Right atrium auricular region (tissue), 2 donors: ENCODE measurements around the gene THY1. TPM values are rescaled to one million over a fixed set of nuclear protein-coding genes. Genes with fewer than 3 reads are reported as not detected.

Experiments used
- DNase-seq: peaks from one replicate; pipeline ENCODE4 v3.0.0-alpha.2; 2019; ENCODE audit warnings: low spot score
- H3K27ac ChIP-seq, 2 donors: fragments of 200-600 bp; sonication (generic); 1 replicate in 1 of 2; 2 replicates in 1 of 2; pipeline ENCODE4 v1.5.1; 2016 to 2019
- H3K27me3 ChIP-seq, 2 donors: fragments of 200-600 bp; sonication (generic); one replicate each; pipeline versions ENCODE4 v1.5.1 to v1.6.0; 2017 to 2019
- H3K36me3 ChIP-seq: fragments of 200-600 bp; sonication (generic); one replicate; pipeline ENCODE4 v1.5.1; 2016
- H3K4me1 ChIP-seq, 2 donors: fragments of 200-600 bp; sonication (generic); one replicate each; pipeline versions ENCODE4 v1.5.1 to v1.6.0; 2017 to 2019
- H3K4me3 ChIP-seq, 2 donors: fragments of 200-600 bp; sonication (generic); 1 replicate in 1 of 2; 2 replicates in 1 of 2; pipeline ENCODE4 v1.5.1; 2017 to 2019; ENCODE audit warnings: mild to moderate bottlenecking in 1 of 2, moderate library complexity in 1 of 2
- H3K9me3 ChIP-seq, 2 donors: fragments of 200-600 bp; sonication (generic); one replicate each; pipeline ENCODE4 v1.5.1; 2019
- total RNA-seq, 2 donors: library from RNA; depleted of rRNA; stranded (reverse); fragments of >200 nt; gene quantifications; one replicate each; pipeline ENCODE4 v1.1.0, GENCODE V29; 2016
- TF ChIP-seq, protein P1 (sequence below), 2 donors: fragments of 200-600 bp; sonication (generic); IDR thresholded peaks; one replicate each; pipeline ENCODE4 v1.5.1; 2019; ENCODE audit warnings: antibody characterized with exemption in 2 of 2

THY1 gene
- total RNA-seq, 2 donors from 2014 or later: 2.0 to 7.2 TPM

- Histone ChIP-seq H3K27ac (no peak overlapping the region), H3K4me3 (no peak overlapping the region), H3K4me1 (no peaks in the 10 kb centered on the region), H3K27me3 (no peaks in the 10 kb centered on the region), H3K36me3 (no peaks in the 10 kb centered on the region), H3K9me3 (peaks cover 0 to 12% of the 10 kb centered on the region in 2 donors)
- TF ChIP-seq, protein P1, sequence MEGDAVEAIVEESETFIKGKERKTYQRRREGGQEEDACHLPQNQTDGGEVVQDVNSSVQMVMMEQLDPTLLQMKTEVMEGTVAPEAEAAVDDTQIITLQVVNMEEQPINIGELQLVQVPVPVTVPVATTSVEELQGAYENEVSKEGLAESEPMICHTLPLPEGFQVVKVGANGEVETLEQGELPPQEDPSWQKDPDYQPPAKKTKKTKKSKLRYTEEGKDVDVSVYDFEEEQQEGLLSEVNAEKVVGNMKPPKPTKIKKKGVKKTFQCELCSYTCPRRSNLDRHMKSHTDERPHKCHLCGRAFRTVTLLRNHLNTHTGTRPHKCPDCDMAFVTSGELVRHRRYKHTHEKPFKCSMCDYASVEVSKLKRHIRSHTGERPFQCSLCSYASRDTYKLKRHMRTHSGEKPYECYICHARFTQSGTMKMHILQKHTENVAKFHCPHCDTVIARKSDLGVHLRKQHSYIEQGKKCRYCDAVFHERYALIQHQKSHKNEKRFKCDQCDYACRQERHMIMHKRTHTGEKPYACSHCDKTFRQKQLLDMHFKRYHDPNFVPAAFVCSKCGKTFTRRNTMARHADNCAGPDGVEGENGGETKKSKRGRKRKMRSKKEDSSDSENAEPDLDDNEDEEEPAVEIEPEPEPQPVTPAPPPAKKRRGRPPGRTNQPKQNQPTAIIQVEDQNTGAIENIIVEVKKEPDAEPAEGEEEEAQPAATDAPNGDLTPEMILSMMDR (IDR thresholded peaks at IDR 0.05): no peak
- no peak for DNase-seq
Measured at GRCh38 chr11:119404872-119405271, 18.1 kb downstream of the THY1 start.

GRCh38 chr11:119403021-119403420 lies 20.0 kb downstream of the THY1 start:
- DNase-seq: no peak
- TF ChIP-seq, protein P1 (IDR thresholded peaks at IDR 0.05): no peak
- H3K4me1 ChIP-seq: no peaks in the 10 kb centered on the region
- no peaks in the 10 kb centered on the region for H3K27me3 ChIP-seq
- peaks cover 0 to 22% of the 10 kb centered on the region in 2 donors for H3K9me3 ChIP-seq
- no peak overlapping the region for H3K27ac ChIP-seq
- H3K36me3 ChIP-seq: no peaks in the 10 kb centered on the region
- no peak overlapping the region for H3K4me3 ChIP-seq

GRCh38 chr11:119402470-119402869 lies 20.5 kb downstream of the THY1 start:
- no peak overlapping the region for H3K4me3 ChIP-seq
- no peak overlapping the region for H3K27ac ChIP-seq
- no peak for DNase-seq
- H3K9me3 ChIP-seq: peaks cover 0 to 25% of the 10 kb centered on the region in 2 donors
- no peaks in the 10 kb centered on the region for H3K4me1 ChIP-seq
- H3K36me3 ChIP-seq: no peaks in the 10 kb centered on the region
- no peaks in the 10 kb centered on the region for H3K27me3 ChIP-seq
- TF ChIP-seq, protein P1 (IDR thresholded peaks at IDR 0.05): no peak

- Histone ChIP-seq H3K4me1 (no peaks in the 10 kb centered on the region), H3K4me3 (no peak overlapping the region), H3K36me3 (no peaks in the 10 kb centered on the region), H3K27ac (no peak overlapping the region), H3K9me3 (peaks cover 0 to 25% of the 10 kb centered on the region in 2 donors), H3K27me3 (no peaks in the 10 kb centered on the region)
- TF ChIP-seq, protein P1 (IDR thresholded peaks at IDR 0.05): no peak
- no peak for DNase-seq
Measured at GRCh38 chr11:119400860-119401259, 22.1 kb downstream of the THY1 start.

DNA sequence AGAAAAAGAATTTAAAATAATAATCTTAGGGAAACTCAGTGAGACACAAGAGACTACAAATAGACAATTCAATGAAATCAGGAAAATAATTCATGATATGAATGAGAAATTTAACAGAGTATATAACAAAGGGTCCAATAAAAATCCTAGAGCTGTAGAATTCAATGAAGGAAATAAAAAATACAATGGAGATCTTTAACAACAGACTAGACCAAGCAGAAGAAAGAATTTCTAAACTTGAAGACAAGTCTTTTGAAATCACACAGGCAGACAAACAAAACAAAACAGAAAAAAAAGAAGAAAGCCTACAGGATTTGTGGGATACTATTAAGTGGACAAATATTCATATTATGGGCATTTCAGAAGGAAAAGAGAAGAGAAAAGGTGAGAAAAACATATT lies 25.2 kb downstream of the THY1 start:
- DNase-seq: no peak
- H3K4me1 ChIP-seq: no peaks in the 10 kb centered on the region
- no peaks in the 10 kb centered on the region for H3K36me3 ChIP-seq
- H3K27ac ChIP-seq: no peak overlapping the region
- H3K27me3 ChIP-seq: no peaks in the 10 kb centered on the region
- H3K4me3 ChIP-seq: no peak overlapping the region
- TF ChIP-seq, protein P1 (IDR thresholded peaks at IDR 0.05): no peak
- peaks cover 0 to 25% of the 10 kb centered on the region in 2 donors for H3K9me3 ChIP-seq

GRCh38 chr11:119396835-119397234 lies 26.1 kb downstream of the THY1 start:
- H3K27ac ChIP-seq: no peak overlapping the region
- DNase-seq: no peak
- H3K36me3 ChIP-seq: no peaks in the 10 kb centered on the region
- no peaks in the 10 kb centered on the region for H3K27me3 ChIP-seq
- H3K9me3 ChIP-seq: peaks cover 0 to 25% of the 10 kb centered on the region in 2 donors
- TF ChIP-seq, protein P1 (IDR thresholded peaks at IDR 0.05): no peak
- H3K4me3 ChIP-seq: no peak overlapping the region
- no peaks in the 10 kb centered on the region for H3K4me1 ChIP-seq
